Fibroblast of lung (primary cell): ENCODE data around the gene UTP14A. TPM values are rescaled to one million over a fixed set of nuclear protein-coding genes. Genes with fewer than 3 reads are reported as not detected.

Experiments used
- DNase-seq, 2 donors: peaks; one replicate each; pipeline versions ENCODE4 v3.0.0 to v3.0.0-alpha.2; 2010; ENCODE audit warnings: low read depth in 2 of 2
- H2AFZ ChIP-seq: 2 replicates; pipeline ENCODE4 v1.5.1; 2012; ENCODE audit warnings: low read length, control low read depth, inconsistent platforms
- H3K27ac ChIP-seq: 2 replicates; pipeline ENCODE4 v1.5.1; 2011; ENCODE audit warnings: low read length, control low read depth; ENCODE audit not compliant: insufficient read depth
- H3K27me3 ChIP-seq: 2 replicates; pipeline ENCODE4 v1.5.1; 2011; ENCODE audit warnings: mild to moderate bottlenecking, low read length; ENCODE audit not compliant: control insufficient read depth, insufficient read depth
- H3K36me3 ChIP-seq: 2 replicates; pipeline ENCODE4 v1.5.1; 2011; ENCODE audit warnings: low read length; ENCODE audit not compliant: control insufficient read depth, insufficient read depth
- H3K4me1 ChIP-seq: 2 replicates; pipeline ENCODE4 v1.5.1; 2011; ENCODE audit warnings: low read length; ENCODE audit not compliant: control insufficient read depth, insufficient read depth; ENCODE audit errors: extremely low read depth
- H3K4me2 ChIP-seq: 2 replicates; pipeline ENCODE4 v1.5.1; 2011; ENCODE audit warnings: low read length, control low read depth; ENCODE audit not compliant: insufficient read depth; ENCODE audit errors: extremely low read depth
- H3K4me3 ChIP-seq, 4 experiments: fragments of 200-600 bp in 1 of 4; sonication (generic) in 1 of 4; replicated peaks in 1 of 4; 2 replicates each; pipeline ENCODE4 v1.5.1; 2011 to 2016; ENCODE audit warnings: low read length in 4 of 4, low read depth in 3 of 4, mild to moderate bottlenecking in 3 of 4, control low read depth in 2 of 4, inconsistent platforms in 1 of 4, mixed read lengths in 1 of 4; ENCODE audit not compliant: insufficient read depth in 1 of 4; ENCODE audit errors: control extremely low read depth in 1 of 4
- H3K79me2 ChIP-seq: 2 replicates; pipeline ENCODE4 v1.5.1; 2012; ENCODE audit warnings: mild to moderate bottlenecking, low read length, inconsistent platforms; ENCODE audit not compliant: control insufficient read depth, insufficient read depth
- H3K9ac ChIP-seq: 2 replicates; pipeline ENCODE4 v1.5.1; 2011; ENCODE audit warnings: mild to moderate bottlenecking, low read length, control low read depth; ENCODE audit not compliant: insufficient read depth
- H3K9me3 ChIP-seq: 2 replicates; pipeline ENCODE4 v1.5.1; 2012; ENCODE audit warnings: low read depth, low read length; ENCODE audit not compliant: control insufficient read depth, insufficient read depth
- H4K20me1 ChIP-seq: 2 replicates; pipeline ENCODE4 v1.5.1; 2011; ENCODE audit warnings: low read length; ENCODE audit not compliant: control insufficient read depth, insufficient read depth; ENCODE audit errors: extremely low read depth
- EZH2 ChIP-seq: IDR thresholded peaks from 2 replicates; pipeline ENCODE4 v1.5.1; 2012; ENCODE audit warnings: low read length, control low read depth, mild to moderate bottlenecking; ENCODE audit errors: missing control alignments
- polyA plus RNA-seq, 2 donors: library from polyadenylated mRNA; depleted of rRNA in 1 of 2; stranded (reverse) in 1 of 2; unstranded in 1 of 2; fragments of >200 nt; gene quantifications; 2 replicates each; pipeline ENCODE4 v1.2.1, GENCODE V29; 2011 to 2012; ENCODE audit warnings: missing spikeins in 1 of 2
- total RNA-seq: library from RNA; depleted of rRNA; stranded (reverse); fragments of >200 nt; gene quantifications from 2 replicates; pipeline ENCODE4 v1.2.1, GENCODE V29; 2014
- TF ChIP-seq, protein P1 (sequence below), 2 donors: IDR thresholded peaks in 1 of 2; conservative IDR thresholded peaks in 1 of 2; 1 replicate in 1 of 2; 2 replicates in 1 of 2; pipeline ENCODE4 v1.5.1; 2011 to 2012; ENCODE audit warnings: low read length in 2 of 2, control low read depth in 1 of 2, inconsistent platforms in 1 of 2, low read depth in 1 of 2, mild to moderate bottlenecking in 1 of 2

Gene UTP14A
- total and polyA plus RNA-seq, 2 donors (not counting 1 experiment from before 2014, with no cell fraction given) = 15.0 to 15.6 TPM

DNA sequence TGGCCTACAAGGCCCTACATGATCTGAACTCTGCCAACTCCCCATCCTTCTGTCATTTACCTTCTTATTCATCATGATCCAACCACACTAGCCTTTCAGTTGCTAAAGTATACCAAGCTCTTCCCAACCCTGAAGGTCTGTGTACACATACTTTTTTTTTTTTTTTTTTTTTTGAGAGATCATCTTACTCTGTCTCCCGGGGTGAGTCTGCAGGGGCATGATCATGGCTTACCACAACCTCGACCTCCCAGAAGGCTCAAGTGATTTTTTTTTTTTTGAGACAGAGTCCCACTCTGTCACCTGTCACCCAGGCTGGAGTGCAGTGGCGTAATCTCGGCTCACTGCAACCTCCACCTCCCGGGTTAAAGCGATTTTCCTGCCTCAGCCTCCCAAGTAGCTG lies 5.9 kb upstream of the UTP14A start:
- TF ChIP-seq EZH2 = no peak
- TF ChIP-seq, protein P1, sequence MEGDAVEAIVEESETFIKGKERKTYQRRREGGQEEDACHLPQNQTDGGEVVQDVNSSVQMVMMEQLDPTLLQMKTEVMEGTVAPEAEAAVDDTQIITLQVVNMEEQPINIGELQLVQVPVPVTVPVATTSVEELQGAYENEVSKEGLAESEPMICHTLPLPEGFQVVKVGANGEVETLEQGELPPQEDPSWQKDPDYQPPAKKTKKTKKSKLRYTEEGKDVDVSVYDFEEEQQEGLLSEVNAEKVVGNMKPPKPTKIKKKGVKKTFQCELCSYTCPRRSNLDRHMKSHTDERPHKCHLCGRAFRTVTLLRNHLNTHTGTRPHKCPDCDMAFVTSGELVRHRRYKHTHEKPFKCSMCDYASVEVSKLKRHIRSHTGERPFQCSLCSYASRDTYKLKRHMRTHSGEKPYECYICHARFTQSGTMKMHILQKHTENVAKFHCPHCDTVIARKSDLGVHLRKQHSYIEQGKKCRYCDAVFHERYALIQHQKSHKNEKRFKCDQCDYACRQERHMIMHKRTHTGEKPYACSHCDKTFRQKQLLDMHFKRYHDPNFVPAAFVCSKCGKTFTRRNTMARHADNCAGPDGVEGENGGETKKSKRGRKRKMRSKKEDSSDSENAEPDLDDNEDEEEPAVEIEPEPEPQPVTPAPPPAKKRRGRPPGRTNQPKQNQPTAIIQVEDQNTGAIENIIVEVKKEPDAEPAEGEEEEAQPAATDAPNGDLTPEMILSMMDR (conservative IDR thresholded peaks at IDR 0.05 in 1 of 2, IDR thresholded peaks at IDR 0.05 in 1 of 2; ENCODE audit: low read depth in 1 of 2, low read length in 2 of 2) = no peak
- H3K79me2 ChIP-seq = no peaks in the 10 kb centered on the region
- no peak overlapping the region for H3K4me3 ChIP-seq

DNA sequence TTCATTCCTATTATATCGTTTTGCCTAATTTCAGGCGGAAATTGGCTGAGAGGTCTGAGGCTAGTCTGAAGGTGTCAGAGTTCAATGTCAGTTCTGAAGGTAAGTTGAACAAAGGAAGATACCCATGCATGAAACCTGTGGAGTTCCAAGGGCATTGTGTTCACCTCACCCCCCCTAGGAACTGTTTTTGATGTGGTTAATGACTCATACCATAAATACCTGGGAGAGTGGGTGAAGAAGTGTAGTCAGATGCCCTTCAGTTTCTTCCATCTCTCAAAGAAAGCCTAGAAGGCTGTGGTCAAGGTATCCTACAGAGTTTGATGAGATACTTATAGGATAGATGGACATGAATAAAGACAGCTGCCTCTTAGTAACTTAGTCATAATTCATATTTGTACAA lies 2.7 kb downstream of the UTP14A start:
- H3K27me3 ChIP-seq = no peaks in the 10 kb centered on the region
- H3K4me2 ChIP-seq = no peak overlapping the region
- H3K36me3 ChIP-seq = no peaks in the 10 kb centered on the region
- H3K27ac ChIP-seq = no peak overlapping the region
- no peaks in the 10 kb centered on the region for H3K4me1 ChIP-seq
- no peaks in the 10 kb centered on the region for H3K9me3 ChIP-seq
- DNase-seq = peak in 1 of 2 donors; percentile 2
- H3K9ac ChIP-seq = no peak overlapping the region
- no peak overlapping the region for H3K4me3 ChIP-seq
- no peaks in the 10 kb centered on the region for H4K20me1 ChIP-seq
- H2AFZ ChIP-seq = no peak overlapping the region
- TF ChIP-seq, protein P1 (conservative IDR thresholded peaks at IDR 0.05 in 1 of 2, IDR thresholded peaks at IDR 0.05 in 1 of 2; ENCODE audit: low read depth in 1 of 2, low read length in 2 of 2) = no peak
- no peak for TF ChIP-seq EZH2
- H3K79me2 ChIP-seq = peaks cover 13% of the 10 kb centered on the region

More for the DNA sequence above, 5.9 kb upstream of the UTP14A start:
- no peaks in the 10 kb centered on the region for H3K9me3 ChIP-seq
- no peaks in the 10 kb centered on the region for H3K36me3 ChIP-seq
- H3K27ac ChIP-seq = no peak overlapping the region
- H3K27me3 ChIP-seq = no peaks in the 10 kb centered on the region
- no peak overlapping the region for H2AFZ ChIP-seq
- H4K20me1 ChIP-seq = no peaks in the 10 kb centered on the region
- no peak overlapping the region for H3K9ac ChIP-seq
- no peaks in the 10 kb centered on the region for H3K4me1 ChIP-seq
- no peak overlapping the region for H3K4me2 ChIP-seq
- DNase-seq = no peak

- H3K4me3 ChIP-seq = no peak overlapping the region
- no peaks in the 10 kb centered on the region for H3K27me3 ChIP-seq
- H3K27ac ChIP-seq = no peak overlapping the region
- peak; percentile 61 to 86 for DNase-seq
- H3K4me1 ChIP-seq = no peaks in the 10 kb centered on the region
- H3K9me3 ChIP-seq = no peaks in the 10 kb centered on the region
- H3K4me2 ChIP-seq = no peak overlapping the region
- H3K36me3 ChIP-seq = no peaks in the 10 kb centered on the region
- no peaks in the 10 kb centered on the region for H4K20me1 ChIP-seq
- no peak for TF ChIP-seq EZH2
- TF ChIP-seq, protein P1 (conservative IDR thresholded peaks at IDR 0.05 in 1 of 2, IDR thresholded peaks at IDR 0.05 in 1 of 2; ENCODE audit: low read depth in 1 of 2, low read length in 2 of 2) = peak; percentile 57 to 65
- H3K9ac ChIP-seq = no peak overlapping the region
- no peaks in the 10 kb centered on the region for H3K79me2 ChIP-seq
- no peak overlapping the region for H2AFZ ChIP-seq
These were observed 19.5 kb downstream of the UTP14A start for GRCh38 chrX:129925305-129926092.
